Keratinocyte (primary cell): ENCODE data around the gene STAC2. TPM values are rescaled to one million over a fixed set of nuclear protein-coding genes. Genes with fewer than 3 reads are reported as not detected.

Experiments used
- DNase-seq: peaks from one replicate; pipeline ENCODE4 v3.0.0-alpha.2; 2011; ENCODE audit warnings: low read depth, missing footprints, low spot score
- FAIRE-seq: peaks from 2 replicates; lab custom pipeline; 2011; peaks lifted over from hg19 to GRCh38; lab: Jason Lieb, UNC
- H2AFZ ChIP-seq: 2 replicates; pipeline ENCODE4 v1.6.0; 2012; ENCODE audit warnings: low read length, control low read depth, inconsistent platforms; ENCODE audit not compliant: control insufficient read depth
- H3K27ac ChIP-seq: 2 replicates; pipeline ENCODE4 v1.5.1; 2011; ENCODE audit warnings: low read length; ENCODE audit not compliant: control insufficient read depth, insufficient read depth
- H3K27me3 ChIP-seq: 3 replicates; pipeline ENCODE4 v1.6.0; 2011; ENCODE audit warnings: low read length; ENCODE audit not compliant: control insufficient read depth, insufficient read depth; ENCODE audit errors: extremely low read depth
- H3K36me3 ChIP-seq, 2 experiments: 2 replicates in 1 of 2; 3 replicates in 1 of 2; pipeline ENCODE4 v1.5.1; 2011; ENCODE audit warnings: low read length in 2 of 2, mild to moderate bottlenecking in 1 of 2; ENCODE audit not compliant: control insufficient read depth in 2 of 2, insufficient read depth in 2 of 2; ENCODE audit errors: extremely low read depth in 1 of 2
- H3K4me1 ChIP-seq: 3 replicates; pipeline ENCODE4 v1.5.1; 2011; ENCODE audit warnings: low read length; ENCODE audit not compliant: control insufficient read depth, insufficient read depth; ENCODE audit errors: extremely low read depth
- H3K4me2 ChIP-seq: 3 replicates; pipeline ENCODE4 v1.6.0; 2011; ENCODE audit warnings: low read depth, low read length; ENCODE audit not compliant: control insufficient read depth, insufficient read depth; ENCODE audit errors: extremely low read depth
- H3K4me3 ChIP-seq, 3 experiments: fragments of 200-600 bp in 1 of 3; sonication (generic) in 1 of 3; 2 replicates in 2 of 3; 3 replicates in 1 of 3; pipeline ENCODE4 v1.5.1; 2011 to 2016; ENCODE audit warnings: low read length in 3 of 3, mild to moderate bottlenecking in 3 of 3, control low read depth in 2 of 3, inconsistent platforms in 1 of 3, low read depth in 1 of 3, mixed read lengths in 1 of 3, mixed run types in 1 of 3, moderate library complexity in 1 of 3; ENCODE audit not compliant: control insufficient read depth in 2 of 3, insufficient read depth in 2 of 3; ENCODE audit errors: extremely low read depth in 1 of 3
- H3K79me2 ChIP-seq: 2 replicates; pipeline ENCODE4 v1.6.0; 2012; ENCODE audit warnings: low read length; ENCODE audit not compliant: control insufficient read depth, insufficient read depth
- H3K9ac ChIP-seq: 3 replicates; pipeline ENCODE4 v1.6.0; 2011; ENCODE audit warnings: low read length; ENCODE audit not compliant: control insufficient read depth, insufficient read depth; ENCODE audit errors: extremely low read depth
- H3K9me1 ChIP-seq: 3 replicates; pipeline ENCODE4 v1.6.0; 2011; ENCODE audit warnings: low read length; ENCODE audit not compliant: control insufficient read depth, insufficient read depth; ENCODE audit errors: extremely low read depth
- H3K9me3 ChIP-seq: 2 replicates; pipeline ENCODE4 v1.5.1; 2012; ENCODE audit warnings: low read depth, low read length; ENCODE audit not compliant: control insufficient read depth
- H4K20me1 ChIP-seq: 3 replicates; pipeline ENCODE4 v1.6.0; 2011; ENCODE audit warnings: low read length; ENCODE audit not compliant: control insufficient read depth, insufficient read depth; ENCODE audit errors: extremely low read depth
- CTCF ChIP-seq, 3 experiments: IDR thresholded peaks in 1 of 3; conservative IDR thresholded peaks in 1 of 3; optimal IDR thresholded peaks in 1 of 3; 2 replicates in 2 of 3; 3 replicates in 1 of 3; pipeline versions ENCODE3 to v1.5.1; 2011; ENCODE audit warnings: low read length in 3 of 3, mild to moderate bottlenecking in 3 of 3, moderate library complexity in 2 of 3, control low read depth in 1 of 3, inconsistent platforms in 1 of 3; ENCODE audit not compliant: insufficient read depth in 2 of 3; ENCODE audit errors: extremely low read depth in 1 of 3
- EZH2 ChIP-seq: IDR thresholded peaks from one replicate; pipeline ENCODE4 v1.6.1; 2012; ENCODE audit warnings: inconsistent platforms, mild to moderate bottlenecking, low read length, moderate library complexity
- dilution Hi-C: fragments of 300-500 bp; cut with MboI; formaldehyde crosslinking; loops from one replicate; pipeline ENCODE4 v1.7.0; 2020; ENCODE audit warnings: low sequenced_read_pairs; ENCODE audit not compliant: extremely low pct_ligation_motif_present
- polyA plus RNA-seq, 5 experiments: library from polyadenylated mRNA; depleted of rRNA in 3 of 5; stranded (reverse) in 3 of 5; stranded (forward) in 1 of 5; unstranded in 1 of 5; fragments of >200 nt; gene quantifications; 1 replicate in 1 of 5; 2 replicates in 3 of 5; 3 replicates in 1 of 5; pipeline versions ENCODE4 v1.2.1 to v1.2.3, GENCODE V29; 2011 to 2012; ENCODE audit warnings: missing spikeins in 2 of 5, low read depth in 1 of 5, low replicate concordance in 1 of 5

The STAC2 gene
- polyA plus RNA-seq, 1 donor (not counting 4 experiments of a cell fraction or from before 2014, with no cell fraction given), result not detected

GRCh38 chr17:39196808-39197291 is 28.9 kb downstream of the STAC2 start:
- Histone ChIP-seq H3K27ac (no peak overlapping the region), H3K36me3 (peaks cover under 1 to 14% of the 10 kb centered on the region in 2 experiments), H3K9ac (peak overlapping the region; percentile 66), H3K4me3 (peak overlapping the region; percentile 65 to 75 (median 72)), H4K20me1 (no peaks in the 10 kb centered on the region), H3K79me2 (peaks cover 40% of the 10 kb centered on the region), H3K9me3 (no peaks in the 10 kb centered on the region), H3K4me1 (peaks cover 19% of the 10 kb centered on the region), H3K27me3 (no peaks in the 10 kb centered on the region), H2AFZ (peak overlapping the region; percentile 52), H3K4me2 (peak overlapping the region; percentile 80), H3K9me1 (no peaks in the 10 kb centered on the region)
- DNase-seq, result no peak
- dilution Hi-C loops, result no loop called here
- TF ChIP-seq EZH2 (no peak), CTCF (optimal IDR thresholded peaks at IDR 0.05 in 1 of 3, IDR thresholded peaks at IDR 0.05 in 1 of 3, conservative IDR thresholded peaks at IDR 0.05 in 1 of 3; ENCODE audit: extremely low read depth in 1 of 3, insufficient read depth in 2 of 3, low read length in 3 of 3) (no peak)
- no peak for FAIRE-seq

GRCh38 chr17:39196241-39196807 is 29.4 kb downstream of the STAC2 start:
- Histone ChIP-seq H3K9me1 (no peaks in the 10 kb centered on the region), H3K9me3 (no peaks in the 10 kb centered on the region), H3K79me2 (peaks cover 35% of the 10 kb centered on the region), H3K4me1 (peaks cover 15% of the 10 kb centered on the region), H4K20me1 (no peaks in the 10 kb centered on the region), H2AFZ (no peak overlapping the region), H3K27me3 (no peaks in the 10 kb centered on the region), H3K36me3 (peaks cover 2 to 17% of the 10 kb centered on the region in 2 experiments), H3K27ac (no peak overlapping the region), H3K4me3 (peak overlapping the region; percentile 53 to 75 (median 58)), H3K9ac (peak overlapping the region; percentile 39), H3K4me2 (peak overlapping the region; percentile 80)
- FAIRE-seq (no peak), DNase-seq (no peak)
- TF ChIP-seq CTCF (optimal IDR thresholded peaks at IDR 0.05 in 1 of 3, IDR thresholded peaks at IDR 0.05 in 1 of 3, conservative IDR thresholded peaks at IDR 0.05 in 1 of 3; ENCODE audit: extremely low read depth in 1 of 3, insufficient read depth in 2 of 3, low read length in 3 of 3) (no peak), EZH2 (no peak)
- dilution Hi-C loops, result no loop called here
